GM18868 (cell line): ENCODE results near the gene FTO.

Source experiments
- ATAC-seq: cut with Tn5 transposase; IDR thresholded peaks from one replicate; pipeline ENCODE4 v1.9.1; 2021; ENCODE audit warnings: mild to moderate bottlenecking, moderate library complexity; ENCODE audit not compliant: unreplicated experiment

The FTO gene

GRCh38 chr16:53955221-53955875, 251.4 kb downstream of the FTO start:
- ATAC-seq, result no peak

- ATAC-seq, result no peak
Measured at GRCh38 chr16:53958341-53958880, 254.5 kb downstream of the FTO start.

DNA sequence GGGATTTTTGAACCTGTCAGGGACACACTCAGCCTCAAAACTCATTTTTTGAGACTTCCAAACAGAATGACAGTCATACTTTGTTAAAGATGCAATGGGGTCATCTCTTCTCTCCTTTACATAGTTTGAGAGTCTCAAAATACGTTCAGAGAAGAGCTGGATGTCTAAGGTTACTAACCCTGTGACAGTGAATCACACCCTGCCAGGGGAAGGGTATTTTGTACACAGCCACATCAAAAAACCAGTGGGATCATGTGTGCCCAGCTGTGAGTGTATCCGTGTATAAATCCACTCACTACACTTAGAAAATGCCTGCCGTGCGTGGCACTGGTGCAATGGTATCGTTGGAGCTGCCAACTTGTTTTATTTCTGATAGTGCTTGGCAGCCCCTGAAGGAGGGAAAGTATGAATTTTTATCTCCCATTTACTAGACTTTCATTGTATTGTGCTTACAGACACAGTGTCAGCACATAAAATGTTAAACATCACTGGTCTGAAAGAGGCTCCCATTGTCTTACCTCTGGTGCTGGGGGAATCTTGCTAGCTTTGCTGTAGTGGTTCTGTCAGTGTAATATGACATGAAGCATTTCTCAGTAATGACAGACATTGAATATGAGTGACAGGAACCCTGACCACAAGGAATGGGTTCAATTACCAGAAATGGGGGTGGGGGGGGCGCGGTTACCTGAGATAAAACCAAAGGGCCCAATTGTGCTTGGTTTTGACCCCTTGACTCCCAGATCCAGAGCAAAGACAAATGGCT, 256.3 kb downstream of the FTO start:
- ATAC-seq, result no peak

- no peak for ATAC-seq
Measured at GRCh38 chr16:53960954-53961616, 257.1 kb downstream of the FTO start.

- no peak for ATAC-seq
Measured at GRCh38 chr16:53962041-53962440, 258.1 kb downstream of the FTO start.

- ATAC-seq, result no peak
Measured at GRCh38 chr16:53964145-53964790, 260.3 kb downstream of the FTO start.

DNA sequence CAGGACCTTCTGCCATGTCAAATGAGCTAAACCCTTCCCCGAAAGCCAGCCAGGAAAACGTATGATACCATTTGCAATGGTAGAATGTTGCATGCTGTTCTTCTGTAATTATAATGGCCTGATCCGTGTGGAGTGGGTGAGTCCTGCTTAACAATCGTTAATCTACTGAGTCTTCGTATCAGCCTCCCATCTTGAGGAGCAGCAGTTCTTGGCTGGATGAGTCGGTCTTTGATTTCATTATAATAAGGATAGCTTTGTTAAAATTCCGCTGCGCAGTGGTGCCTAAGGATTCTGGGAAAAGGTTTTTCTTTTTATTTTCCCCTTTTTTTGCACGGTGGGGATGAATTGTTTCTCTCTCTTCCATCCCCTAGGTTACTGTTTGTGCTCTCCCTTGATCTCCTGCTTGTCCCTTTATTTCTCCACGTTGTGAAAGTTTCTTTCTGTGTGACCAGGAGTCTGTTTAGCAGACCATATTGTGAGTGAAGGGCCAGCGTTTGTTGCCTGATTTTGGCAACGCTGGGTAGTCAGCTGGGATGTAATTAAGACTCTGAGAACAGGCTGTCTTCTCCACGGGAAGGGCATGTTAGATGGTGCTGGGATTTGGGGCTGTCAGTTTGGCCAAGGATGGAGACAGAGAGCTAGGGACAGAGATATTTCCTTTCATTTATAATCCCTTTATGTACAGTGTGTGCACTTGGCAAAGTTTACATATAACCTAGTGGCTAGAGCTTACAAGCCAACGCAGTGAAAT, 263.0 kb downstream of the FTO start:
- no peak for ATAC-seq

GRCh38 chr16:53967572-53967971, 263.6 kb downstream of the FTO start:
- ATAC-seq, result no peak

DNA sequence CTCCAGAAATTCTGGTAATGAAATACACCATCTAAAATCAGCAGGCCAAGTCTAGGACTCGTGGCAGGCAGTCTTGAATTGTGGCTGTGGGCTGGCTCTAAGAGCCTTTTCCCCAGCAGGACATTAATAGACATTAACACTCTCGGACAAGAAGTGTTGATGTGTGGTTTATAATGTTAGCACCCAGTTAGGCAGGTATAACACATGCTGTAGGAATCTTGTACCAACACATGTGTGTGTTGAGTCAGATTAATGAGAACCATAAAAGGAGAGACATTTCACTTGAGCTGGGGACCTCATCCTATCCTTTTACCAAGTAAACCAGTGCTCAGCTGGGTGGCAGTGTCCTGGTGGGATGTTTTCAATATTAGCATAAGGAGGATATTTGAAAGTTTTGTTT, 264.5 kb downstream of the FTO start:
- ATAC-seq, result no peak

- no peak for ATAC-seq
Measured at GRCh38 chr16:53968896-53969295, 264.9 kb downstream of the FTO start.

GRCh38 chr16:53971616-53972015, 267.7 kb downstream of the FTO start:
- no peak for ATAC-seq

DNA sequence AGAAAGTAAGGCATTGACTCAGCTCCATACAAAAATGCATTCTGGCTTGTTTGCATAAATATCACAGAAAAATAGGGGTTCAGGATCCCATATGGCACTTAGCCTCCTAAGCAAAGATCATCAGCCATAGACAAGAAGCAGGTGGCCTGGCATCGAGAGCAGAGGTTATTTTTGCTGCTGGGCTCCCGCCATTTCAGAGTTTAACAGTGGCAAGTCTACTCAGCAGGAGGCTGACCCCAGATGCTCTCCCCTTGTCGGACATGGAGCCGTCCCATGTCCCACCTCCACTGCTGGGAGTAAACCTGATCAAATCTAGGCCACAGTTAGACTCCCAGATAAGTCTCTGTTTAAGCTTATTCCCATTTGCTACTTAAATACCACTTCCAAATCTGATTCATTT, 269.1 kb downstream of the FTO start:
- no peak for ATAC-seq

DNA sequence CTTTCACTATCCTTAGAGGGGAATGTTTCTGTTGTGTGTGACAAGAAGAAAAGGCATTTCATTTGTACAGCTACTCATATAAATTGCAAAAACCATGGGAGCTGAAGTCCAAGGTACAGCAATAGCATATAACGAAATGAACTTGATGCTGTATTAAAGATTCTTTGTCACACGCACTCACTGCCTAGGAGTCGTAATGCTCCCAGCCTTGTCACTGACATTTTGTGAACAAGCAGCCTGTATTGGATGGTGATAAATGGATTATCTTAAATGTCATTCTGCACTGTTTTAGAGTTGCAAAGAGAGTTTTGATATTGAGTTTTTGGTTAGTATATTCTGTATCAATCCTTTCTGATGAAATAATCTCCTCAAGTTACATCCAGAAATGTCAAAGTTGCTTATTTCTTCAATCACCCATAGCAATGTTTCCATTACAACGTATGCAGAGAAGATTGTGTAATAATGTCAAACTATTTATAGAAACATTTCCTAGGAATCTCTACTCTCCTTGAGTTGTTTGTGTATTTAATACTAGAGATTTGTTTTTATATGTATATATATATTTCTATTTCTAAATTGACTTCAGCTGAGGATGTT, 270.6 kb downstream of the FTO start:
- no peak for ATAC-seq

GRCh38 chr16:53980675-53981074, 276.7 kb downstream of the FTO start:
- no peak for ATAC-seq

DNA sequence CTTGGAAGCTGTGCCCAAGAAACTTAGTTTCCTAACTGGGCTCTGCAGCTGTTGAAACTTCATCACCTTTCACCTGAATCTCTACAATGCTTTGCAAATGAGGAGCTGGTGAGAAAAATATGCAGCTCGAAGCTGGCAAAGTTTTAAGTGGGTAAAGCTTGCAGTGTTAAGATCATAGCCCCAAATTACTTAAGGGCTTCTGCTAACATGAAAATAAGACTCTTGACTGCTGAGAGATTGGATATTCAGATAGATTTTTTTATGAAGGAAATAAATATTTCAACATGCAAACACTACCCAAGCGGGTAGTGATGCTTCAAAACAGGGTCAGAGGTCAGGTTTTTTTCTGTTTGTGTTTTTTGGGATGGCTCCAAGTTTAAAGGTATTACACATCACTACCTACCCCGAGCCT, 278.7 kb downstream of the FTO start:
- no peak for ATAC-seq

DNA sequence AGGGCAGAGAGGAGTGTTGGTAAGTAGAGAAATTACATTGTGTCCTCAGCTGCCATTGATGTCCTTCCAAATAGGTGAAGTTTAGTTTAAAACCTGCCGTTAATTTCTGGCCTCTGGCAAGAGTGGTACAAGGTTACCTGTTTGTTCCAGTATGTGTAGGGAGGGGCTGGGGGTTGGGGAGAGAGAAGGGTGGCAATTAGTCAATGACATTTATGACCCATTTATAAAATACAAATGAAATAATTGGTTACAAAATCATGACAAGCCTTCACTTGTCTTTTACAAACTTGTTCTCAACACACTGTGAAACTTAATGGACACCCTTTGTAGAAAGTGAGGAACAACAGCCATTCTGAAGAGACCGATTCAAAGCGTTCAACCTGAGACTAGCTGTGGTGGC, 281.0 kb downstream of the FTO start:
- no peak for ATAC-seq

GRCh38 chr16:53985861-53986260, 281.9 kb downstream of the FTO start:
- ATAC-seq, result no peak

- no peak for ATAC-seq
Measured at GRCh38 chr16:53986793-53987192, 282.8 kb downstream of the FTO start.

- no peak for ATAC-seq
Measured at GRCh38 chr16:53988136-53988535, 284.2 kb downstream of the FTO start.

- ATAC-seq, result no peak
Measured at GRCh38 chr16:53989597-53989996, 285.6 kb downstream of the FTO start.
